RWPE1 (cell line): ENCODE results near the gene NDUFS1.
"Not testable (repeated sequence)": the region's sequence is repeated elsewhere in the genome, so short reads cannot be mapped to it uniquely, and the experiment has no call there.

Source experiments
- CTCF ChIA-PET: fragments of 350-600 bp; sonication (Branson Sonifier 250); formaldehyde crosslinking; extraction: SDS; loops from one replicate; lab custom pipeline; 2021; lab: Yijun Ruan, JAX
- POLR2A ChIA-PET: fragments of 400-600 bp; formaldehyde crosslinking; extraction: SDS; loops from one replicate; lab custom pipeline; 2020; ENCODE audit warnings: antibody characterized with exemption; ENCODE audit not compliant: low non-redundant PET; lab: Yijun Ruan, JAX
- DNase-seq: peaks from one replicate; pipeline ENCODE4 v3.0.0; 2012; ENCODE audit warnings: low spot score
- H3K27ac ChIP-seq: fragments of 450-650 bp; 2 replicates; pipeline ENCODE4 v1.5.1; 2017
- TF ChIP-seq, protein P1 (sequence below): fragments of 450-650 bp; conservative IDR thresholded peaks from 2 replicates; pipeline ENCODE4 v1.5.1; 2017; ENCODE audit warnings: low read depth, mild to moderate bottlenecking

NDUFS1 gene

DNA sequence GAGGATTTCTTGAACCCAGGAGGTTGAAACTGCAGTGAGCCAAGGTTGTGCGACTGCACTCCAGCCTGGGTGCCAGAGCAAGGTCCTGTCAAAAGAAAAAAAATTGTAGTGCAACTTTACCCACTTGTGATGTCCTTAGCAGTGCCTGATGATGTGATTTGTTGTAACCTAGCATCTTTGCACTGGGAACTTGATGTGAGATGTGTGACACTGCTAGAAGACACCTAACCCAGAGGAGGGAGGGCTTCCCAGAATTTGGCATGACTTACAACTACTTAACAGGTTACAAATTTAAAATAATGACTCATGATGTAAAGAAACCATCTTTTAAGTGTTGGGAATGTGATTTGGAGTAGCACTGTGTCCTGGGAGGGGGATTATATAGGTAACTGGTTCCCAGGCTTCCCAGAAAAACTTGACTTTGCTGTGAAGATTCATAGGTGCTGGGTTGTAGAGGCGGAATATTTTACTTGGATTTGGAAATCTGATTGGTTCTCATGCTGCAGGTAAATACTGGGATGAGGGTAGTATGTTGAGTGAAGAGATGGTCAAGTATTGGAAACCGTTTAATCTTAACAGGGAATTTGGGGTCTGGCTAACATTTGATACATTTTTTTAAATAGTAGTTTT, 4.1 kb upstream of the NDUFS1 start:
- H3K27ac ChIP-seq: peak overlapping the region; percentile 49
- TF ChIP-seq, protein P1, sequence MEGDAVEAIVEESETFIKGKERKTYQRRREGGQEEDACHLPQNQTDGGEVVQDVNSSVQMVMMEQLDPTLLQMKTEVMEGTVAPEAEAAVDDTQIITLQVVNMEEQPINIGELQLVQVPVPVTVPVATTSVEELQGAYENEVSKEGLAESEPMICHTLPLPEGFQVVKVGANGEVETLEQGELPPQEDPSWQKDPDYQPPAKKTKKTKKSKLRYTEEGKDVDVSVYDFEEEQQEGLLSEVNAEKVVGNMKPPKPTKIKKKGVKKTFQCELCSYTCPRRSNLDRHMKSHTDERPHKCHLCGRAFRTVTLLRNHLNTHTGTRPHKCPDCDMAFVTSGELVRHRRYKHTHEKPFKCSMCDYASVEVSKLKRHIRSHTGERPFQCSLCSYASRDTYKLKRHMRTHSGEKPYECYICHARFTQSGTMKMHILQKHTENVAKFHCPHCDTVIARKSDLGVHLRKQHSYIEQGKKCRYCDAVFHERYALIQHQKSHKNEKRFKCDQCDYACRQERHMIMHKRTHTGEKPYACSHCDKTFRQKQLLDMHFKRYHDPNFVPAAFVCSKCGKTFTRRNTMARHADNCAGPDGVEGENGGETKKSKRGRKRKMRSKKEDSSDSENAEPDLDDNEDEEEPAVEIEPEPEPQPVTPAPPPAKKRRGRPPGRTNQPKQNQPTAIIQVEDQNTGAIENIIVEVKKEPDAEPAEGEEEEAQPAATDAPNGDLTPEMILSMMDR: no peak
- ChIA-PET POLR2A (no interaction called here), CTCF (interaction anchor here (0.6 kb wide), 1 partner anchor 237 kb away, joined by 6 read pairs; no protein-coding TSS in a partner anchor)
- DNase-seq: no peak

- H3K27ac ChIP-seq, POLR2A ChIA-PET, CTCF ChIA-PET, DNase-seq: not testable (repeated sequence)
Measured at GRCh38 chr2:206162401-206162800, 3.2 kb upstream of the NDUFS1 start.

DNA sequence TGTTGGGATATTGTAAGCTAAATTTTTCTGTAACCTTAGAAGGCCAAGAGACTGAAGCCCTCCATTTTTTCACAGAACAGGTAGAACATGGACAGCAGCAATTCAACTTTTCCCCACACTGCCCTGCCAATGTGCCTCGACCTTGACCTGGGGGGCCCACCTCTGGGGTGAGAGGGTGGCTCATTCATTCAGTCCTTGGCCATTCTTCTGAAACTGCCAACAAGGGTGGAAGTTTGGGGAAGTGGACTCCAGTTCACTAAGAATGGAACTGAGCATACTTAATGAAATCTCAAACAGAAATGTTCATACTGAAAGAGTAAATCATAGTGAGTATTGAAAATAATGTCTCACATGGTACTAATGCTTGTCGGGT, 1.5 kb upstream of the NDUFS1 start:
- ChIA-PET CTCF (no interaction called here), POLR2A (no interaction called here)
- no peak for DNase-seq

DNA sequence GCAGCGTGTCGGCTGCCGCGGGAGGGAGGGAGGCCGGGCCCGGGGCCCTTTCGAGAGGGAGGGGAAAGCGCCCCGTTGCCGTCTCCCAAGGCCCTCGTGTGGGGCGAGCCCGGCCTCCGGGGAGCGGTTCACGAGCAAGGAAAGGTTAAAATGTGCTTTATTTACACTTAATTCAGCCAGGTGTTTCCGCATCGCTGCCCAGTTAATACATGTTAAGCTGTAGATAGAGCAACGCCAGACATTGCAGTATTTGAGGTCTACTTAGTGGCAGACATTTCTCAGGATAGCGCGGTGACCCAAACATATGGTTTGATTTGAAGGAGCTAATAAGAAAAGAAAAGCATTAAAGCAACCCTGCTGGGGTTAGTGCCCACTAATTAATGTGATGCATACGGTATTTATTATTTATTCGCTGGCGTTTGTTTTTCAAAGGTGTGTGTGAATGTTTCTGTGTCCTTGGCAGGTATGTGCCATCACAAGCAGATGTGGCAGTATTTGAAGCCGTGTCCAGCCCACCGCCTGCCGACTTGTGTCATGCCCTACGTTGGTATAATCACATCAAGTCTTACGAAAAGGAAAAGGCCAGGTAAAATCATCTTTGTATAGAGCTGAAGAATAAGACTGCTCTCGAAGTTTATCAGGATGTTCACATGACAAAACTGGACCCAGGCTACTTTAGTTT, 1.0 kb upstream of the NDUFS1 start:
- ChIA-PET CTCF (no interaction called here), POLR2A (interaction anchor here (0.6 kb wide), 1 partner anchor 112 kb away, joined by 3 read pairs; no protein-coding TSS in a partner anchor)
- TF ChIP-seq, protein P1: no peak
- H3K27ac ChIP-seq: peak overlapping the region; percentile 86
- DNase-seq: peak; percentile 57

More for the DNA sequence above, 1.5 kb upstream of the NDUFS1 start:
- 0 out of 2 replicates have a peak overlapping the region, but pooled peaks have one; percentile 21 for H3K27ac ChIP-seq
- TF ChIP-seq, protein P1: no peak

DNA sequence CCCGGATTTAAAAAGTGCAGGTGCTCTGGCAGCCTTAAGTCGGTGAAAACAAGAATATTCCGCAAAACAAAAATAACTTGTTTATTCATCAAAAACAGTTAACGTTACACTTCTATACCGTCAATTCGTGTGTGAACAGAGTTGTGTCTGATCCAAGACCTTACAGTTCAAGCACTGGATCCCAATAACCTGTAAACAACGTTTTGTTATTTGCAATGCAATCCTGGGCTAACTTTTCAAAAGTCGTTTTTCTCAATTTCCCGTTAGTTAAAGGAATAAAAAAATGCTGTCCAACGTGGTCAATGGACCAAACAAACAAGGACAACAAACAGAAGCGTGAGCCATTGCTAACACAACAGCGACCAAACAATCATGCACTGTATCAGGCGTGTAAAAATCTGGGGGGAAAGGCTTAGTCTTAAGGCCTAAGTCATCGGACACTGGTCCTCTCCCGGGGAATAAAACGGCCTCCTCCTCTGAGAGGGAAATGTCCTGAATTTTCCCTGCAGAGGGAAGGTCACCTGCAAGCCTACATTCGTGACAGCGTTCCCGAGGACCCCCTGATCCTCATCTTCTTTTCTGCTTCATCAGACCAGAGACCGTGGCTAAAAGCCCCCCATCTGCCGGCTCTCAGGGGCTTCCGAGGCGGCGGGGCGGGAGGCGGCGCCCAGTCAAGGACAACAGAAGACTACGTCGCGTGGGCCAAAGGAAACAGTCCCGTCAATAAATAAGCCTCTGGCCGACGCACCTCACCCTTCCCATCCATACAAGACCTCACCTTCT, 490 bp downstream of the NDUFS1 start:
- ChIA-PET CTCF (no interaction called here), POLR2A (no interaction called here)
- peak overlapping the region; percentile 86 for H3K27ac ChIP-seq
- peak; percentile 28 for DNase-seq
- TF ChIP-seq, protein P1: no peak

- CTCF ChIA-PET: interaction anchor here (0.7 kb wide), 1 partner anchor 272 kb away, joined by 3 read pairs; no protein-coding TSS in a partner anchor
- DNase-seq, POLR2A ChIA-PET, H3K27ac ChIP-seq: not testable (repeated sequence)
Measured at GRCh38 chr2:206157014-206157413, 2.2 kb downstream of the NDUFS1 start.

DNA sequence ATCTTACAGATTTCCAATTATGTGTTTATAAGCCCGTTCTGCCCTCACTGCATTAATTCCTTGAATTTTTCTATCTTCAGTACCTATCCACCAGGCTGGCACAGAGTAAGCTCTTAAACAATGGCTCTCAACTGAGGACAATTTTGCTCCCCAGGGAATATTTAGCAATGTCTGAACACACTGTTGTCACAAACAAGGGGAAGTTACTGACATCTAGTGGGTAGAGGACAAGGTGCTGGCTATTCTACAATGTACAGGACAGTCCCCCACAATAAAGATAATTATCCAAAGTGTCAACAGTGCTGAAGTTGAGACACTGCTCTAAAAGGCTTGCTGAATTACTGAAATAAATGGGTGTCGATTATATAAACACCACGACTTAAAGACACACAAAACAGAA, 5.0 kb downstream of the NDUFS1 start:
- CTCF ChIA-PET: no interaction called here
- DNase-seq: no peak
- no peak overlapping the region for H3K27ac ChIP-seq
- TF ChIP-seq, protein P1: no peak
- POLR2A ChIA-PET: no interaction called here
